Endodermal cell (in vitro differentiated cells): ENCODE data around the gene TCP11L2. TPM values are rescaled to one million over a fixed set of nuclear protein-coding genes. Genes with fewer than 3 reads are reported as not detected.
A peak's percentile ranks its signal among the peaks of the same experiment; 100 is the strongest.
"Not testable (repeated sequence)": the region's sequence is repeated elsewhere in the genome, so short reads cannot be mapped to it uniquely, and the experiment has no call there.

Source experiments
- DNase-seq: peaks from one replicate; pipeline ENCODE4 v3.0.0-alpha.2; 2017
- H3K27ac ChIP-seq: 2 replicates; pipeline ENCODE4 v1.5.1; 2013; ENCODE audit warnings: mild to moderate bottlenecking, low read depth, low read length, moderate library complexity
- H3K27me3 ChIP-seq: 2 replicates; pipeline ENCODE4 v1.6.1; 2013; ENCODE audit warnings: mild to moderate bottlenecking, low read length, moderate library complexity; ENCODE audit not compliant: insufficient read depth, control insufficient read depth, poor library complexity, severe bottlenecking
- H3K36me3 ChIP-seq: 2 replicates; pipeline ENCODE4 v1.7.0; 2013; ENCODE audit warnings: mild to moderate bottlenecking, low read length, moderate library complexity; ENCODE audit not compliant: control insufficient read depth, insufficient read depth
- H3K4me1 ChIP-seq: one replicate; pipeline ENCODE4 v1.7.0; 2013; ENCODE audit warnings: low read length; ENCODE audit not compliant: control insufficient read depth, insufficient read depth
- H3K4me3 ChIP-seq: 2 replicates; pipeline ENCODE4 v1.5.1; 2013; ENCODE audit warnings: mild to moderate bottlenecking, low read length, moderate library complexity
- H3K9ac ChIP-seq: 2 replicates; pipeline ENCODE4 v1.6.1; 2013; ENCODE audit warnings: mild to moderate bottlenecking, low read length, moderate library complexity; ENCODE audit not compliant: poor library complexity, severe bottlenecking; ENCODE audit errors: extremely low read depth
- H3K9me3 ChIP-seq: 2 replicates; pipeline ENCODE4 v1.6.1; 2013; ENCODE audit warnings: mild to moderate bottlenecking, low read length, moderate library complexity; ENCODE audit not compliant: control insufficient read depth
- H3K27ac Mint-ChIP-seq: 2 replicates; pipeline ENCODE4 v1.8.0; 2020; ENCODE audit warnings: mixed read lengths
- H3K27me3 Mint-ChIP-seq: 2 replicates; pipeline ENCODE4 v1.8.0; 2021; ENCODE audit warnings: mild to moderate bottlenecking, mixed read lengths; ENCODE audit not compliant: insufficient read depth
- H3K36me3 Mint-ChIP-seq: 2 replicates; pipeline ENCODE4 v1.8.0; 2020; ENCODE audit warnings: low read depth, mixed read lengths
- H3K4me1 Mint-ChIP-seq: 2 replicates; pipeline ENCODE4 v1.8.0; 2020; ENCODE audit warnings: mixed read lengths
- H3K4me3 Mint-ChIP-seq: 2 replicates; pipeline ENCODE4 v1.8.0; 2020; ENCODE audit warnings: mild to moderate bottlenecking, moderate library complexity, mixed read lengths
- H3K9me3 Mint-ChIP-seq: 2 replicates; pipeline ENCODE4 v1.8.0; 2020; ENCODE audit warnings: mild to moderate bottlenecking, mixed read lengths
- CTCF ChIP-seq: fragments of 200-600 bp; sonication (generic); conservative IDR thresholded peaks from 2 replicates; pipeline ENCODE4 v1.5.0; 2021; ENCODE audit warnings: antibody characterized with exemption, mild to moderate bottlenecking
- WGBS, 2 experiments: methylation state at CpG; one replicate each; pipeline versions ENCODE4 v1.1.5 to v1.1.7; 2013; ENCODE audit warnings: missing lambda C conversion rate in 2 of 2, mixed read lengths in 1 of 2; ENCODE audit not compliant: insufficient coverage in 1 of 2, insufficient read length in 1 of 2; 5-methylcytosine and 5-hydroxymethylcytosine counted together
- total RNA-seq, 2 donors: library from RNA; stranded (reverse); fragmentation: NEBNext Ultra II Directional in 1 of 2; extraction: Animal tissue kit (Norgen Biotek cat#: 25700) in 1 of 2; gene quantifications; 2 replicates in 1 of 2; 3 replicates in 1 of 2; pipeline ENCODE4 v1.2.1, GENCODE V29; 2021

TCP11L2 gene
- total RNA-seq, 2 donors from 2014 or later: 7.8 to 15.3 TPM

GRCh38 chr12:106311139-106311538 lies 8.6 kb downstream of the TCP11L2 start:
- H3K9me3 ChIP-seq: no peaks in the 10 kb centered on the region
- H3K9me3 Mint-ChIP-seq: no peaks in the 10 kb centered on the region
- H3K36me3 Mint-ChIP-seq: peaks cover 7% of the 10 kb centered on the region
- no peaks in the 10 kb centered on the region for H3K27me3 Mint-ChIP-seq
- DNase-seq: no peak
- peak overlapping the region; percentile 5 for H3K27ac Mint-ChIP-seq
- H3K4me3 ChIP-seq: no peak overlapping the region
- H3K4me1 ChIP-seq: no peaks in the 10 kb centered on the region
- no peak overlapping the region for H3K4me3 Mint-ChIP-seq
- H3K27ac ChIP-seq: no peak overlapping the region
- no peaks in the 10 kb centered on the region for H3K27me3 ChIP-seq
- no peak overlapping the region for H3K9ac ChIP-seq
- H3K4me1 Mint-ChIP-seq: peaks cover 8% of the 10 kb centered on the region
- 90 to 96% methylated on average over 6 to 8 of the region's 8 CpGs for WGBS, 2 experiments
- no peaks in the 10 kb centered on the region for H3K36me3 ChIP-seq
- no peak for TF ChIP-seq CTCF

GRCh38 chr12:106313413-106313812 lies 10.9 kb downstream of the TCP11L2 start:
- H3K36me3 Mint-ChIP-seq: peaks cover 12% of the 10 kb centered on the region
- H3K27ac ChIP-seq: not testable (repeated sequence)
- WGBS, 2 experiments: 94% methylated on average over 1 of the region's 4 CpGs; no CpG with 5 or more reads in 1 of the 2 experiments

GRCh38 chr12:106315523-106315922 lies 13.0 kb downstream of the TCP11L2 start:
- H3K4me1 Mint-ChIP-seq: peaks cover under 1% of the 10 kb centered on the region
- 97 to 100% methylated on average over 4 of the region's 4 CpGs for WGBS, 2 experiments

More at GRCh38 chr12:106313413-106313812, 10.9 kb downstream of the TCP11L2 start:
- H3K27me3 Mint-ChIP-seq, H3K4me3 Mint-ChIP-seq, H3K4me1 Mint-ChIP-seq, H3K9me3 Mint-ChIP-seq, DNase-seq, H3K9me3 ChIP-seq, H3K4me1 ChIP-seq, H3K27me3 ChIP-seq, H3K27ac Mint-ChIP-seq, H3K36me3 ChIP-seq, H3K9ac ChIP-seq, H3K4me3 ChIP-seq: not testable (repeated sequence)

More at GRCh38 chr12:106315523-106315922, 13.0 kb downstream of the TCP11L2 start:
- Mint-ChIP-seq H3K4me3 (no peak overlapping the region), H3K9me3 (no peaks in the 10 kb centered on the region), H3K36me3 (peaks cover 17% of the 10 kb centered on the region), H3K27me3 (no peaks in the 10 kb centered on the region), H3K27ac (no peak overlapping the region)
- no peak overlapping the region for H3K9ac ChIP-seq
- H3K4me3 ChIP-seq: no peak overlapping the region
- no peaks in the 10 kb centered on the region for H3K9me3 ChIP-seq
- H3K36me3 ChIP-seq: no peaks in the 10 kb centered on the region
- H3K4me1 ChIP-seq: no peaks in the 10 kb centered on the region
- H3K27ac ChIP-seq: no peak overlapping the region
- no peaks in the 10 kb centered on the region for H3K27me3 ChIP-seq
- TF ChIP-seq CTCF: no peak
- no peak for DNase-seq
